Measurements from ENCODE around the gene RALGDS. TPM values are rescaled to one million over a fixed set of nuclear protein-coding genes. Genes with fewer than 3 reads are reported as not detected.

The RALGDS gene
- total RNA-seq, 5 donors from 2014 or later (not counting 1 experiment from before 2014, with no cell fraction given), result 81.0 to 161 (median 137) TPM

DNA sequence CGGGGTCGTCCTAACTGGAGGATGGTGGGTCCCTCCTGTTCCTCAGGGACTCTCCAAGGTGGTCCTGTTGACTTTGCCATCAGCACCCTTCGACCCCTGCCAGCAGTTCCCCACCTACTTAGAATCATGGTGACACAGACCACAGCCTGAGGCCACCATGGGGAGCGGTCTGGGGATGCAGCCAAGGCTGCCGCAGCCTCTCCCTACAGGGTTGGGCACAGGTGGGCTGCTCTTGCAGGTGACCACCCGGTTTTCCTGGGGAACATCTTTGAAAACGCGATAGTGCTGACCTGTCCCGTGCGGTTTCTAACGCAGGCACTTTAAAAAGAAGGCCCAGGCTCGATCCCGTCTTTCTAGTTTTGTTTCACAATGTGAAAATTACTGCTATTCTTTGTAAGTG lies 72.0 kb downstream of the RALGDS start:
- H3K27me3 Mint-ChIP-seq, result no peaks in the 10 kb centered on the region
- no peaks in the 10 kb centered on the region for H3K9me3 ChIP-seq
- 95% methylated on average over 10 of the region's 13 CpGs for WGBS (ENCODE audit: insufficient coverage)
- DNase-seq, result no peak
- H3K27me3 ChIP-seq (replicated peaks in 1 of 2; ENCODE audit: control insufficient read depth in 2 of 2, extremely low read depth in 1 of 2, insufficient read depth in 2 of 2, low read length in 1 of 2), result no peaks in the 10 kb centered on the region
- POLR2A ChIA-PET, result no interaction called here
- H3K27ac Mint-ChIP-seq, result no peak overlapping the region
- H3K36me3 ChIP-seq (ENCODE audit: control insufficient read depth in 2 of 2, extremely low read depth in 1 of 2, insufficient read depth in 1 of 2, low read length in 1 of 2), result peaks cover 9 to 73% of the 10 kb centered on the region in 2 donors
- H3K9me3 Mint-ChIP-seq, result no peaks in the 10 kb centered on the region
- no peak overlapping the region for H3K4me3 ChIP-seq (ENCODE audit: control insufficient read depth in 1 of 2, extremely low read depth in 1 of 2, low read length in 1 of 2)
- H3K36me3 Mint-ChIP-seq, result peaks cover 53% of the 10 kb centered on the region
- no peak overlapping the region for H3K27ac ChIP-seq (ENCODE audit: low read length)
- ATAC-seq (replicated peaks in 1 of 4), result no peak
- no peaks in the 10 kb centered on the region for H3K4me1 ChIP-seq (ENCODE audit: control insufficient read depth in 1 of 2, extremely low read depth in 1 of 2, insufficient read depth in 2 of 2, low read length in 2 of 2)
- CTCF ChIA-PET, result no interaction called here
- no peak overlapping the region for H3K4me3 Mint-ChIP-seq
- H3K4me1 Mint-ChIP-seq, result no peaks in the 10 kb centered on the region

GRCh38 chr9:133048595-133048994 lies 72.4 kb downstream of the RALGDS start:
- H3K4me1 ChIP-seq (ENCODE audit: control insufficient read depth in 1 of 2, extremely low read depth in 1 of 2, insufficient read depth in 2 of 2, low read length in 2 of 2), result no peaks in the 10 kb centered on the region
- 58% methylated on average over 2 of the region's 5 CpGs for WGBS (ENCODE audit: insufficient coverage)
- H3K4me1 Mint-ChIP-seq, result no peaks in the 10 kb centered on the region
- POLR2A ChIA-PET, result no interaction called here
- no peaks in the 10 kb centered on the region for H3K27me3 Mint-ChIP-seq
- no peaks in the 10 kb centered on the region for H3K9me3 ChIP-seq
- ATAC-seq (replicated peaks in 1 of 4) (peak in 2 of 4 experiments; percentile 43 to 68), DNase-seq (peak in 5 of 35 experiments; percentile 15 to 47 (median 21))
- no peaks in the 10 kb centered on the region for H3K27me3 ChIP-seq (replicated peaks in 1 of 2; ENCODE audit: control insufficient read depth in 2 of 2, extremely low read depth in 1 of 2, insufficient read depth in 2 of 2, low read length in 1 of 2)
- CTCF ChIA-PET, result no interaction called here
- no peak overlapping the region for H3K27ac ChIP-seq (ENCODE audit: low read length)
- H3K27ac Mint-ChIP-seq, result no peak overlapping the region
- H3K36me3 Mint-ChIP-seq, result peaks cover 51% of the 10 kb centered on the region
- H3K4me3 Mint-ChIP-seq, result no peak overlapping the region
- no peaks in the 10 kb centered on the region for H3K9me3 Mint-ChIP-seq
- H3K36me3 ChIP-seq (ENCODE audit: control insufficient read depth in 2 of 2, extremely low read depth in 1 of 2, insufficient read depth in 1 of 2, low read length in 1 of 2), result peaks cover 7 to 73% of the 10 kb centered on the region in 2 donors
- no peak overlapping the region for H3K4me3 ChIP-seq (ENCODE audit: control insufficient read depth in 1 of 2, extremely low read depth in 1 of 2, low read length in 1 of 2)

Other genes starting within 250 kb of the RALGDS start
- not detected for gene AK8, start 243.0 kb downstream of the RALGDS start, total RNA-seq
- 1 to 10 TPM; 1.2 to 2.5 (median 2.0) TPM for gene SPACA9, start 242.3 kb downstream of the RALGDS start, total RNA-seq
- 10 to 100 TPM; 56.4 to 70.4 (median 59.8) TPM for gene TSC1, start 176.6 kb downstream of the RALGDS start, total RNA-seq
- gene GFI1B, start 142.5 kb downstream of the RALGDS start, total RNA-seq, result under 1 TPM in 4 of 5 donors, not detected in 1; 0.18 to 0.67 (median 0.37) TPM
- gene GTF3C5, start 90.2 kb downstream of the RALGDS start, total RNA-seq, result 10 to 100 TPM; 46.6 to 91.2 (median 80.0) TPM
- 1 to 10 TPM in 3 of 5 donors, under 1 TPM in 2; 0.28 to 9.0 (median 7.9) TPM for gene CEL, start 59.3 kb downstream of the RALGDS start, total RNA-seq
- 10 to 100 TPM in 2 of 5 donors, 1 to 10 TPM in 3; 1.3 to 13.3 (median 7.9) TPM for gene GBGT1, start 42.7 kb upstream of the RALGDS start, total RNA-seq
- not detected for gene OBP2B, start 88.0 kb upstream of the RALGDS start, total RNA-seq
- 1 to 10 TPM in 1 of 5 donors, under 1 TPM in 3, not detected in 1; 0.06 to 1.8 (median 0.37) TPM for gene ABO, start 154.0 kb upstream of the RALGDS start, total RNA-seq
- 10 to 100 TPM; 18.5 to 35.0 (median 31.1) TPM for gene SURF6, start 214.9 kb upstream of the RALGDS start, total RNA-seq
- 10 to 100 TPM; 25.9 to 44.8 (median 40.7) TPM for gene MED22, start 226.9 kb upstream of the RALGDS start, total RNA-seq
- gene RPL7A, start 227.0 kb upstream of the RALGDS start, total RNA-seq, result 1,000 to 10,000 TPM; 2,623 to 2,692 (median 2,659) TPM
- gene SURF1, start 235.2 kb upstream of the RALGDS start, total RNA-seq, result 10 to 100 TPM; 33.0 to 58.7 (median 58.3) TPM
- gene SURF2, start 235.3 kb upstream of the RALGDS start, total RNA-seq, result 10 to 100 TPM; 17.0 to 25.3 (median 24.9) TPM